GM23248 (cell line): ENCODE results near the gene A2M.

Experiments used
- EZH2 ChIP-seq: fragments of 200-600 bp; sonication (generic); IDR thresholded peaks from 2 replicates; pipeline ENCODE4 v1.6.1; 2018; ENCODE audit warnings: antibody characterized with exemption, mild to moderate bottlenecking; ENCODE audit not compliant: insufficient read depth, poor library complexity, severe bottlenecking
- EZH2phosphoT487 ChIP-seq: fragments of 200-600 bp; sonication (generic); IDR thresholded peaks from 2 replicates; pipeline ENCODE4 v1.6.1; 2018; ENCODE audit warnings: antibody characterized with exemption, moderate library complexity, mild to moderate bottlenecking, low read depth; ENCODE audit not compliant: insufficient read depth

DNA sequence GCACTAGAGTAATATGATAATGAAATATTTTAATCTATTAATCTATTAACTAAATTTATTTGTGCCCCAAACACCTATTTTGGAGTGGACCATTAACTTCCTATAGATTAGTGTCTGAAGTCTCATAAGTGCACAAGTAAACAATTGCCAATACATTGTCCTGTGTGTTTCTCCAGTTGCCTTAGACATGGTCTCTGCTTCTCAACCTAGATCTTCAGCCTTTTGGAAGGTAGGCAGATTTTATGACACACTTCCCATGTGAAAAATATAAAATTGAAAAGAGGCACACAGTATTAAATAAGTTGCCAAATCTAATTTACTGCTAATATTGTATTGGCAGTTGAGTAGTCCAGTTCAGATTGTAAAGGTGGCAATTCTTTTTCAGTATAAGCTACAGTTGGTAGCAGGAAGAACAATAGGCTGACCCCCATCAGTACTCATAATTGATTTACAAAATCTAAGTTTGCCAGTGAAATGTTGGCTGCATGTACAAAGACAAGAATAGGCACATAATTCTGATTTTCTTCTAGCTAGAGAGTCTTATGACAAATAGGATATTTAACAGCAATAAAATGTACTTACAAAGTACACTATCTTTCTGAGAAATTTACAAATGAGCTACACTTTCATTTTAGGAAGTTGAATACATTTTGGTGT lies 10.8 kb downstream of the A2M start:
- TF ChIP-seq EZH2phosphoT487: no peak
- TF ChIP-seq EZH2: no peak
